OCI-LY3 (cell line): ENCODE measurements around the gene CUBN.

Source experiments
- H2AFZ ChIP-seq: fragments of 200-600, 300-600 bp; shearing (Covaris generic); 2 replicates; pipeline ENCODE4 v1.6.0; 2014; ENCODE audit warnings: antibody characterized with exemption, low read depth, low read length
- H3K27ac ChIP-seq: fragments of 200-600, 300-600 bp; sonication (generic); 2 replicates; pipeline ENCODE4 v1.5.1; 2014; ENCODE audit warnings: mild to moderate bottlenecking, low read length, moderate library complexity, mixed read lengths
- H3K27me3 ChIP-seq: fragments of 200-600, 300-600 bp; sonication (generic); 2 replicates; pipeline ENCODE4 v1.6.1; 2014; ENCODE audit warnings: low read depth, low read length, mixed read lengths
- H3K36me3 ChIP-seq: fragments of 200-600, 300-600 bp; sonication (generic); replicated peaks from 2 replicates; pipeline ENCODE3; 2014; ENCODE audit warnings: low read depth, low read length, mixed read lengths
- H3K4me1 ChIP-seq: fragments of 300-600, 200-600 bp; sonication (generic); 2 replicates; pipeline ENCODE4 v1.6.1; 2014; ENCODE audit warnings: low read length, mixed read lengths
- H3K4me2 ChIP-seq: fragments of 200-600, 300-600 bp; sonication (generic); 2 replicates; pipeline ENCODE4 v1.6.1; 2014; ENCODE audit warnings: low read length, mixed read lengths
- H3K4me3 ChIP-seq: fragments of 300-600, 200-600 bp; sonication (generic); 2 replicates; pipeline ENCODE4 v1.5.1; 2014; ENCODE audit warnings: antibody characterized with exemption, mild to moderate bottlenecking, low read length, moderate library complexity
- H3K79me2 ChIP-seq: fragments of 300-600, 200-600 bp; shearing (Covaris generic); 2 replicates; pipeline ENCODE4 v1.6.1; 2014; ENCODE audit warnings: mild to moderate bottlenecking, low read length, mixed read lengths
- H3K9ac ChIP-seq: fragments of 300-600, 200-600 bp; shearing (Covaris generic); 2 replicates; pipeline ENCODE4 v1.6.0; 2014; ENCODE audit warnings: mild to moderate bottlenecking, low read length, moderate library complexity
- H3K9me3 ChIP-seq: fragments of 200-600, 300-600 bp; shearing (Covaris generic); 2 replicates; pipeline ENCODE4 v1.6.1; 2014; ENCODE audit warnings: low read length, mixed read lengths; ENCODE audit not compliant: insufficient read depth
- H4K20me1 ChIP-seq: fragments of 200-600, 300-600 bp; sonication (generic); 2 replicates; pipeline ENCODE4 v1.6.1; 2016; ENCODE audit warnings: low read length, mixed read lengths; ENCODE audit not compliant: insufficient read depth
- CTCF ChIP-seq: fragments of 200-600, 300-600 bp; sonication (generic); IDR thresholded peaks from 2 replicates; pipeline ENCODE4 v1.5.1; 2014; ENCODE audit warnings: antibody characterized with exemption, low read length, low read depth
- EZH2phosphoT487 ChIP-seq: fragments of 200-600 bp; shearing (Covaris generic); IDR thresholded peaks from 2 replicates; pipeline ENCODE4 v1.6.1; 2018; ENCODE audit warnings: antibody characterized with exemption, mixed run types, low read depth

CUBN gene

DNA sequence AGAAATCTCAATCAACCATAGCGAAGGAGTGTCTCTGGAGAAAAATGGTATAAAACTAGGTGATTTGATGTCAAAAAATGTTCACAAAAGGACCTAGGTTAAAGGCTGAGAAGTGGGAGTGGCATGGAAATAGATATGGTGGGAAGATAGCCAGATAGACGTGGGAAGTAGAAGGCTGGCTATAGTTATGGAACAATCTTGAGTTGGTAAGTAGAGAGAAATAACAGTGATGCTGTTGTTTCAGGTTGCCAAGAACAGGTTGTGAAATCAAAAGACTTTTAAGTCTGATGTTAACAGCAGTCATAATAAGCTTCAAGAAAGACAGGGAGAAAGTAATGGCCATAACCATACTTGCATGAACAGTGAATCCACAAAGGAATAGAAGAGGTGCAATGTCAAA is 206.3 kb downstream of the CUBN start:
- H3K4me3 ChIP-seq: no peak overlapping the region
- no peaks in the 10 kb centered on the region for H3K79me2 ChIP-seq
- no peak overlapping the region for H2AFZ ChIP-seq
- no peaks in the 10 kb centered on the region for H3K27me3 ChIP-seq
- no peaks in the 10 kb centered on the region for H3K36me3 ChIP-seq
- no peaks in the 10 kb centered on the region for H3K9me3 ChIP-seq
- H3K27ac ChIP-seq: no peak overlapping the region
- TF ChIP-seq CTCF: no peak
- TF ChIP-seq EZH2phosphoT487: no peak
- no peak overlapping the region for H3K9ac ChIP-seq
- no peaks in the 10 kb centered on the region for H4K20me1 ChIP-seq
- H3K4me1 ChIP-seq: no peaks in the 10 kb centered on the region
- H3K4me2 ChIP-seq: no peak overlapping the region

GRCh38 chr10:16919121-16919982 is 210.3 kb downstream of the CUBN start:
- H2AFZ ChIP-seq: no peak overlapping the region
- H3K9ac ChIP-seq: no peak overlapping the region
- H3K9me3 ChIP-seq: no peaks in the 10 kb centered on the region
- no peaks in the 10 kb centered on the region for H3K27me3 ChIP-seq
- H3K36me3 ChIP-seq: no peaks in the 10 kb centered on the region
- H3K4me2 ChIP-seq: no peak overlapping the region
- no peak overlapping the region for H3K4me3 ChIP-seq
- no peak overlapping the region for H3K27ac ChIP-seq
- no peaks in the 10 kb centered on the region for H4K20me1 ChIP-seq
- H3K79me2 ChIP-seq: no peaks in the 10 kb centered on the region
- TF ChIP-seq CTCF (no peak), EZH2phosphoT487 (no peak)
- H3K4me1 ChIP-seq: no peaks in the 10 kb centered on the region

- H3K9ac ChIP-seq: no peak overlapping the region
- no peaks in the 10 kb centered on the region for H3K79me2 ChIP-seq
- TF ChIP-seq EZH2phosphoT487 (no peak), CTCF (no peak)
- no peak overlapping the region for H3K27ac ChIP-seq
- H3K9me3 ChIP-seq: no peaks in the 10 kb centered on the region
- no peaks in the 10 kb centered on the region for H3K27me3 ChIP-seq
- H3K4me2 ChIP-seq: no peak overlapping the region
- H2AFZ ChIP-seq: no peak overlapping the region
- H3K36me3 ChIP-seq: no peaks in the 10 kb centered on the region
- H4K20me1 ChIP-seq: no peaks in the 10 kb centered on the region
- no peaks in the 10 kb centered on the region for H3K4me1 ChIP-seq
- H3K4me3 ChIP-seq: no peak overlapping the region
These were observed 213.1 kb downstream of the CUBN start for GRCh38 chr10:16916496-16916895.

GRCh38 chr10:16915300-16915699 is 214.3 kb downstream of the CUBN start:
- Histone ChIP-seq H4K20me1 (no peaks in the 10 kb centered on the region), H3K4me1 (no peaks in the 10 kb centered on the region), H3K36me3 (no peaks in the 10 kb centered on the region), H3K27me3 (no peaks in the 10 kb centered on the region), H2AFZ (no peak overlapping the region), H3K4me2 (no peak overlapping the region), H3K27ac (no peak overlapping the region), H3K9me3 (no peaks in the 10 kb centered on the region), H3K79me2 (no peaks in the 10 kb centered on the region), H3K9ac (no peak overlapping the region), H3K4me3 (no peak overlapping the region)
- no peak for TF ChIP-seq EZH2phosphoT487
- no peak for TF ChIP-seq CTCF
